Gastroesophageal sphincter (tissue), 4 donors: ENCODE measurements around the gene CNTN6. TPM values are rescaled to one million over a fixed set of nuclear protein-coding genes. Genes with fewer than 3 reads are reported as not detected.

Experiments used
- ATAC-seq: fragments of 150-250 bp; one replicate; pipeline ENCODE4 v1.9.1; 2016; ENCODE audit warnings: mild to moderate bottlenecking, moderate library complexity
- H3K27ac ChIP-seq, 4 donors: fragments of 200-600 bp; sonication (generic) in 3 of 4; 1 replicate in 3 of 4; 2 replicates in 1 of 4; pipeline ENCODE4 v1.5.1; 2016 to 2019
- H3K27me3 ChIP-seq: fragments of 200-600 bp; sonication (generic); one replicate; pipeline ENCODE4 v1.5.1; 2019
- H3K36me3 ChIP-seq, 2 donors: fragments of 200-600 bp; sonication (generic); one replicate each; pipeline ENCODE4 v1.5.1; 2019; ENCODE audit warnings: control low read depth in 1 of 2
- H3K4me1 ChIP-seq, 3 donors: fragments of 200-600 bp; sonication (generic); 1 replicate in 2 of 3; 2 replicates in 1 of 3; pipeline ENCODE4 v1.5.1; 2016 to 2019; ENCODE audit warnings: control low read depth in 2 of 3
- H3K4me3 ChIP-seq, 2 donors: fragments of 200-600 bp; sonication (generic); one replicate each; pipeline ENCODE4 v1.5.1; 2019; ENCODE audit warnings: mild to moderate bottlenecking in 1 of 2, moderate library complexity in 1 of 2
- H3K9me3 ChIP-seq, 3 donors: fragments of 200-600 bp; sonication (generic); one replicate each; pipeline ENCODE4 v1.5.1; 2017 to 2019; ENCODE audit warnings: control low read depth in 2 of 3
- CTCF ChIP-seq, 4 experiments: fragments of 200-600 bp in 2 of 4; fragments of 450-650 bp in 2 of 4; sonication (generic) in 1 of 4; IDR thresholded peaks; one replicate each; pipeline ENCODE4 v1.5.1; 2017 to 2019; ENCODE audit warnings: antibody characterized with exemption in 4 of 4, mild to moderate bottlenecking in 2 of 4, moderate library complexity in 2 of 4
- EP300 ChIP-seq: sonication (generic); formaldehyde crosslinking; IDR thresholded peaks from one replicate; pipeline ENCODE4 v1.6.1; 2017; ENCODE audit warnings: antibody characterized with exemption, mild to moderate bottlenecking
- POLR2A ChIP-seq, 2 donors: fragments of 450-650 bp; IDR thresholded peaks; one replicate each; pipeline ENCODE4 v1.6.1; 2017; ENCODE audit warnings: antibody characterized with exemption in 2 of 2, mild to moderate bottlenecking in 2 of 2, moderate library complexity in 1 of 2
- POLR2AphosphoS5 ChIP-seq: sonication (generic); formaldehyde crosslinking; IDR thresholded peaks from one replicate; pipeline ENCODE4 v1.6.1; 2017; ENCODE audit warnings: antibody characterized with exemption
- WGBS, 2 donors: methylation state at CpG; one replicate each; pipeline ENCODE4 v1.1.5; 2018; ENCODE audit warnings: low coverage in 1 of 2; 5-methylcytosine and 5-hydroxymethylcytosine counted together
- total RNA-seq, 4 donors: library from RNA; depleted of rRNA; stranded (reverse); fragments of >200 nt; gene quantifications; one replicate each; pipeline ENCODE4 v1.1.0, GENCODE V29; 2016

The CNTN6 gene
- total RNA-seq, 4 donors from 2014 or later: 0.16 to 0.54 TPM; not detected in 2

- Histone ChIP-seq H3K9me3 (no peaks in the 10 kb centered on the region), H3K4me1 (no peaks in the 10 kb centered on the region), H3K27me3 (no peaks in the 10 kb centered on the region), H3K27ac (no peak overlapping the region), H3K4me3 (no peak overlapping the region), H3K36me3 (no peaks in the 10 kb centered on the region)
- no peak for ATAC-seq
- TF ChIP-seq EP300 (no peak), CTCF (IDR thresholded peaks at IDR 0.05) (no peak)
- 67 to 69% methylated on average over 6 of the region's 6 CpGs for WGBS, 2 donors
Observed at GRCh38 chr3:1318296-1319005, 225.6 kb downstream of the CNTN6 start.

- H3K4me3 ChIP-seq: no peak overlapping the region
- H3K4me1 ChIP-seq: no peaks in the 10 kb centered on the region
- no peaks in the 10 kb centered on the region for H3K9me3 ChIP-seq
- no peaks in the 10 kb centered on the region for H3K27me3 ChIP-seq
- H3K36me3 ChIP-seq: no peaks in the 10 kb centered on the region
- TF ChIP-seq CTCF (IDR thresholded peaks at IDR 0.05) (no peak), POLR2A (IDR thresholded peaks at IDR 0.05) (no peak), POLR2AphosphoS5 (no peak), EP300 (no peak)
- ATAC-seq: no peak
- no peak overlapping the region for H3K27ac ChIP-seq
Observed at GRCh38 chr3:1326546-1326945, 233.7 kb downstream of the CNTN6 start.

GRCh38 chr3:1330107-1330506 is 237.3 kb downstream of the CNTN6 start:
- Histone ChIP-seq H3K4me1 (no peaks in the 10 kb centered on the region), H3K27me3 (no peaks in the 10 kb centered on the region), H3K4me3 (no peak overlapping the region), H3K9me3 (no peaks in the 10 kb centered on the region), H3K36me3 (no peaks in the 10 kb centered on the region), H3K27ac (no peak overlapping the region)
- ATAC-seq: no peak
- no peak for TF ChIP-seq POLR2A (IDR thresholded peaks at IDR 0.05)
- no peak for TF ChIP-seq POLR2AphosphoS5
- TF ChIP-seq EP300: no peak
- no peak for TF ChIP-seq CTCF (IDR thresholded peaks at IDR 0.05)
- WGBS, 2 donors: 63 to 73% methylated on average over 2 of the region's 2 CpGs

GRCh38 chr3:1346386-1346785 is 253.6 kb downstream of the CNTN6 start:
- Histone ChIP-seq H3K9me3 (no peaks in the 10 kb centered on the region), H3K4me3 (no peak overlapping the region), H3K27me3 (no peaks in the 10 kb centered on the region), H3K27ac (no peak overlapping the region), H3K36me3 (no peaks in the 10 kb centered on the region), H3K4me1 (no peaks in the 10 kb centered on the region)
- WGBS, 2 donors: 68 to 81% methylated on average over 3 to 6 of the region's 6 CpGs
- TF ChIP-seq POLR2A (IDR thresholded peaks at IDR 0.05): no peak
- no peak for TF ChIP-seq EP300
- no peak for TF ChIP-seq CTCF (IDR thresholded peaks at IDR 0.05)
- TF ChIP-seq POLR2AphosphoS5: no peak
- no peak for ATAC-seq

GRCh38 chr3:1348547-1348946 is 255.7 kb downstream of the CNTN6 start:
- Histone ChIP-seq H3K9me3 (no peaks in the 10 kb centered on the region), H3K27ac (no peak overlapping the region), H3K4me3 (no peak overlapping the region), H3K36me3 (no peaks in the 10 kb centered on the region), H3K4me1 (no peaks in the 10 kb centered on the region), H3K27me3 (no peaks in the 10 kb centered on the region)
- TF ChIP-seq POLR2AphosphoS5: no peak
- TF ChIP-seq POLR2A (IDR thresholded peaks at IDR 0.05): no peak
- TF ChIP-seq CTCF (IDR thresholded peaks at IDR 0.05): no peak
- no peak for TF ChIP-seq EP300
- no peak for ATAC-seq
- 69 to 86% methylated on average over 3 of the region's 3 CpGs for WGBS, 2 donors
